HG02642 (cell line): ENCODE data around the gene GABRQ.

ENCODE experiments used
- ATAC-seq: cut with Tn5 transposase; IDR thresholded peaks from one replicate; pipeline ENCODE4 v1.9.1; 2021; ENCODE audit warnings: mild to moderate bottlenecking; ENCODE audit not compliant: unreplicated experiment, poor library complexity

GABRQ gene

GRCh38 chrX:152637649-152638442 is at the start of gene GABRQ:
GABRQ (plus strand) TSS chrX:152637895; CDS start chrX:152638203, 308 bp downstream.
- ATAC-seq: no peak

- no peak for ATAC-seq
Measured at GRCh38 chrX:152588206-152588605, 49.5 kb upstream of the GABRQ start.

GRCh38 chrX:152600853-152601633 is 36.7 kb upstream of the GABRQ start:
- ATAC-seq: no peak

GRCh38 chrX:152601848-152602616 is 35.7 kb upstream of the GABRQ start:
- ATAC-seq: no peak

GRCh38 chrX:152614791-152615190 is 22.9 kb upstream of the GABRQ start:
- ATAC-seq: no peak

- no peak for ATAC-seq
Measured at GRCh38 chrX:152619897-152620296, 17.8 kb upstream of the GABRQ start.

- ATAC-seq: no peak
Measured at GRCh38 chrX:152632445-152633097, 5.1 kb upstream of the GABRQ start.

- ATAC-seq: peak; percentile 51
Measured at GRCh38 chrX:152635941-152636340, 1.8 kb upstream of the GABRQ start.

- no peak for ATAC-seq
Measured at GRCh38 chrX:152638443-152638904, 779 bp downstream of the GABRQ start.

- ATAC-seq: no peak
Measured at GRCh38 chrX:152639426-152639825, 1.7 kb downstream of the GABRQ start.

- ATAC-seq: no peak
Measured at GRCh38 chrX:152640034-152640818, 2.5 kb downstream of the GABRQ start.

GRCh38 chrX:152641256-152641875 is 3.7 kb downstream of the GABRQ start:
- ATAC-seq: no peak

- ATAC-seq: no peak
Measured at GRCh38 chrX:152641996-152642395, 4.3 kb downstream of the GABRQ start.

GRCh38 chrX:152642931-152643564 is 5.4 kb downstream of the GABRQ start:
- no peak for ATAC-seq

GRCh38 chrX:152646961-152647360 is 9.3 kb downstream of the GABRQ start:
- no peak for ATAC-seq

- no peak for ATAC-seq
Measured at GRCh38 chrX:152647978-152648377, 10.3 kb downstream of the GABRQ start.

- no peak for ATAC-seq
Measured at GRCh38 chrX:152652060-152652459, 14.4 kb downstream of the GABRQ start.

GRCh38 chrX:152652467-152652866 is 14.8 kb downstream of the GABRQ start:
- ATAC-seq: no peak

- no peak for ATAC-seq
Measured at GRCh38 chrX:152656087-152656486, 18.4 kb downstream of the GABRQ start.
